NCI-H2227 treated with DMSO at 0.1 percent for 48 hours (cell line): ENCODE results near the gene ALDH3B1.
"Not testable (repeated sequence)": the region's sequence is repeated elsewhere in the genome, so short reads cannot be mapped to it uniquely, and the experiment has no call there.

Experiments
- DNase-seq: peaks from one replicate; lab custom pipeline; 2025; lab: John Stamatoyannopoulos, UW

The ALDH3B1 gene

DNA sequence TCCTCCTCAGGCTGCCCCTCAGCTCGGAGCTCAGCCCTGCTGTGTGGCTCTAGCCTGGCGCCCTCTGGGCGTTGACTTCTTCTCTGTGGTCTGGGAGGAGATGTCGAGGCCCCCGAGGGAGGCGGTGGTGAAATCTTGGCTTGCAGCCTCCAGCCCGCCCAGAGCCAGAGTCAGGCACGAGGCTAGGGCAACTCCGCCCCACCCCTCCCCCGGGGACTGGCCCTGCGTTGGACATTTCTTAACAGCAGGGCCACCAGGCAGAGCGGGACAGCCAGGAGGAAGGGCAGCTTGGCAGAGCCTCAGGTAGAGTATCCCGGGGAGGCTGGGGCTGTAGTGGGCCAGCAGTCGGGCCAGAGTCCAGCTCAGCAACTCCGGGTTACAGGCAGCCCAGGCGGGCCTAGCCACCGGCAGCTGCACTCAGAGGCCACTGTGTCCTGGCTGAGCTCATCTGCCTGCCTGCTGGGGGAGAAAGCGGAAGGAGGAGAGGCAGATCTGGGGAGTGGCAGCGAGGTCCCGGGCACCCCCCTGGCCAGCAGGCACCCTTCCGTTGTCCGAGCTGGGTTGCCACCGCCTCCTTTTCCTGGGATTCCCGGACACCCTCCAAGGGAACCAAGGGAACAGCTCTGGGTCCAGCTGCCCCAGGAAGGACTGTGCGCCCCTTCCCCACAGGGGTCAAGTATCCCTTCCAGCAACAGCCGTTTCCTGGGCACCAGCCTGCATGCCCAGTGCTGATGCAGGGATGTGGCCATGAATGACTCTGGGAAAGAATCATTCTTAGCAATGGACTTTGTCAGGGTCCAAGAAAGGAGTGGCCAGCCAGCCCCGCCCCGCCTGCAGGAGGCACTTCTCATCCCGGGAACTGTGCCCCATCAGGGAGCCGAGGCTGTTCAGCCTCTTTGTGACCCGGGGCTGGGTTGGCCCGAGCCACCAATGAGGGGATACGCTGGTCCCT lies at the start of gene ALDH3B1:
ALDH3B1 (plus strand) TSS at position 238 of the 952 bp plus-strand sequence. CDS start 4,971 bp downstream, outside the sequence.
- no peak for DNase-seq

DNA sequence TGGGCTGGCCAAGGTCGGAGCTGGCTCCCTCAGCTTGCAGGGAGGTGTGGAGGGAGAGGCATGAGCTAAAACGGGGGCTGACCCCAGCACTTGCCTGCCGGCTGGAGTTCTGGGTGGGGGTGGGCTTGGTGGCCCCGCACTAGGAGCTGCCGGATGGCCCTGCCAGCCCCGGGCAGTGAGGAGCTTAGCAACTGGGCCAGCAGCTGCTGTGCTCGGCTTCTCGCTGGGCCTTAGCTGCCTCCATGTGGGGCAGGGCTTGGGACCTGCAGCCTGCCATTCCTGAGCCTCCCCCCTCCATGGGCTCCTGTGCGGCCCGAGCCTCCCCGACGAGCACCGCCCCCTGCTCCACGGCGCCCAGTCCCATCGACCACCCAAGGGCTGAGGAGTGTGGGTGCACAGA lies 46.9 kb upstream of the ALDH3B1 start:
- not testable (repeated sequence) for DNase-seq

GRCh38 chr11:67963879-67964278 lies 46.2 kb upstream of the ALDH3B1 start:
- not testable (repeated sequence) for DNase-seq

- not testable (repeated sequence) for DNase-seq
Observed at GRCh38 chr11:67964746-67965145, 45.4 kb upstream of the ALDH3B1 start.

DNA sequence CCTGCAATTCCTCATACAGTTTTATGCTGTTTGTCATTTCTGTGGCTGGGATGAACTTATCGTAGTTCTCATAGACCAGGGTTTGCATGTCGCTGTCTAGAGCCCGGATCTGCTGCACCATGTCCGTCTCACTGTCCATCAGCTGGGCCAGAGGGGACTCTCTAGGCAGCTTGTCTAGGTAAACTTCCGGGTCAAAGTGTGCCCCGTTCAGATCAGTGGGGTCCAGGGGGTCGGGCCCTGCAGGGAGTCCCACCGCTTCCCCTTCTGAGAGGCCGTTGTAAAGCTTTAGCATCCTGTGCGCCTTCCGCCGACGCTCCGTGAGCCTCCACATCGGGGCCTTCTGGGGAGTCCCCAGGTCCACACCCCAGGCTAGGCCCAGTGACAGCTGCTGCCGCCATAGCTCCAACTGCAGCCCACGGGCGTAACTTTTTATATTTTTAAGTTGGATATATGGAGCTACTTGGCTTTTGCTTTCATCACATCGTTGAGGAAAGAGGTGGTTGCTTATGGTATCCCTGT lies 44.2 kb upstream of the ALDH3B1 start:
- not testable (repeated sequence) for DNase-seq

DNA sequence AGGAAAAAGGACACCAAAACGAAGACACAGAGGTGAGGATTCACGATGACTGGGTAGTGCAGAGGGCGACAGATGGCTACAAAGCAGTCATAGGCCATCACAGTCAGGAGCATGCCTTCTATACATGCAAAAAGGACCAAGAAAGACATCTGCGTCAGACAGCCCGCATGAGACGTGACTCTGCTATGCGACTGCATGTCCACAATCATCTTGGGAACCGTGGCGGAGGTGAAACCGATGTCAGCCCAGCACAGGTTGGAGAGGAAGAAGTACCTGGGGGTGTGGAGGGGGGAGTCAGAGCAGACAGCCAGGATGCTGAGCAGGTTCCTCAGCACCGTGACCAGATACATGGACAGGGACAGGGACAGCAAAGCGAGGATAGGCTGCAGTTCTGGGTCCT lies 35.4 kb upstream of the ALDH3B1 start:
- not testable (repeated sequence) for DNase-seq

DNA sequence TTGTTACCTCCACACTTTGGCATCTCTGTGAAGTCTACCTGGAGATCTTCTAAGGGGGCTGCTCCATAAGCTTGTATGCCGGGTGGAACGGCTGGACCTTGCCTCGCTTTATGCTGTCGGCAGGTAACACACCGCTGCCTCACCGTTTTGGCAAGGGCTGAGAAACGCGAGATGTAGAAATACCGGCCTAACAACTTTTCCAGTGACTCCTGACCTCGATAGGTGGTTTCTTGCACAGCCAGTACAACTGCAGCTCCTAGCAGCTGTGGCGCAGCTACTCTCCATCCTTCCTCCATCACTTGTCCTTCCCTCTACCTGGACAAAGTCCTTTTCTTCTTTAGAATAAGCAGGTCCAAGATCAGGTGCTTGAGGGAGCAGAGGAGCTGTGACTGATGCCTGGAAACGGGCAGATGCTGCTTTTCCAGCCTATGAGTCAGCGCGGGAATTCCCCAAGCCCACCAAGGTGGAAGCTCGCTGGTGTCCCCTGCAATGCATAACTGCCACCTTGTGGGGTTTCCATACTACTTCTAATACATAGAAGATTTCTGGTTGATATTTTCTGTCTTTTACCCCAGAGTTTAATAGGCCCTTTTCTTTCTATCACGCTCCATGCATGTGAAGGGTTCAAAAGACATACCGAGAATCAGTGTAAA lies 31.2 kb upstream of the ALDH3B1 start:
- DNase-seq = not testable (repeated sequence)

DNA sequence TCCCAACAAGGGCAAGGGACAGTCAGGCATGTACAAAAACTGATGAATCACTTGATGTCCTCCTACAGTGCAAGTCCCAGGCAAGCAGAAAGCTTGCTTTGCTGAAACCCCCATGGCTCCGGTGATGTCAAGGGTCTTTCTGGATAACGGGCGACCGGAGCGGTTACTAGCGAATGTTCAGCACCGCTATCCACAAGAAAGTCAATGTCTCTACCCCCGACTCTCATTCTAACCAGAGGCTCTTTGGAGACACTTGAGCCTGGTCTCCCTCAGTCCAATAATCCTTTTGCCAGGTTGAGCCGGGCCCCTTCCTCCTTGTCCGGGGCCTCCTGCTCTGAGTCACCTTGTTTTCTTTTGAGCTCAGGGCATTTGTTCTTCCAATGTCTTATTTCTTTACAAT lies 28.9 kb upstream of the ALDH3B1 start:
- DNase-seq = not testable (repeated sequence)

- not testable (repeated sequence) for DNase-seq
Observed at GRCh38 chr11:67982255-67982857, 27.8 kb upstream of the ALDH3B1 start.

DNA sequence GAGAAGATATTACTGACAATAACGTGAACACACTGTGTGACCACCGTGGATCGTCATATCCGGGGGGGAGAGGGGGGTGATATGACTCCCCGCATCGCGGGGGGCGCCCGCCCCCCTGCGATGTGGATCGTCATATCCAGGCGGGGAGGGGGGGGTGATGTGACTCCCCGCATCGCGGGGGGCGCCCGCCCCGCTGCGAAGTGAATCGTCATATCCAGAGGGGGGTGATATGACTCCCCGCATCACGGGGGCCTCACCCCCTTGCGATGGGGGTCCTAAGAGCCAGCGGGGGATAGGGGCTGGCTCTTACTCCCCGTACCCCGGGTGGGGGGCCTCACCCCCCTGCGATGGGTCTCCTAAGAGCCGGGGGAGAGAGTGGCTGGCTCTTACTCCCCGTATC lies 26.2 kb upstream of the ALDH3B1 start:
- DNase-seq = no peak

GRCh38 chr11:67985302-67985701 lies 24.8 kb upstream of the ALDH3B1 start:
- DNase-seq = not testable (repeated sequence)

- not testable (repeated sequence) for DNase-seq
Observed at GRCh38 chr11:67990546-67991346, 19.4 kb upstream of the ALDH3B1 start.

DNA sequence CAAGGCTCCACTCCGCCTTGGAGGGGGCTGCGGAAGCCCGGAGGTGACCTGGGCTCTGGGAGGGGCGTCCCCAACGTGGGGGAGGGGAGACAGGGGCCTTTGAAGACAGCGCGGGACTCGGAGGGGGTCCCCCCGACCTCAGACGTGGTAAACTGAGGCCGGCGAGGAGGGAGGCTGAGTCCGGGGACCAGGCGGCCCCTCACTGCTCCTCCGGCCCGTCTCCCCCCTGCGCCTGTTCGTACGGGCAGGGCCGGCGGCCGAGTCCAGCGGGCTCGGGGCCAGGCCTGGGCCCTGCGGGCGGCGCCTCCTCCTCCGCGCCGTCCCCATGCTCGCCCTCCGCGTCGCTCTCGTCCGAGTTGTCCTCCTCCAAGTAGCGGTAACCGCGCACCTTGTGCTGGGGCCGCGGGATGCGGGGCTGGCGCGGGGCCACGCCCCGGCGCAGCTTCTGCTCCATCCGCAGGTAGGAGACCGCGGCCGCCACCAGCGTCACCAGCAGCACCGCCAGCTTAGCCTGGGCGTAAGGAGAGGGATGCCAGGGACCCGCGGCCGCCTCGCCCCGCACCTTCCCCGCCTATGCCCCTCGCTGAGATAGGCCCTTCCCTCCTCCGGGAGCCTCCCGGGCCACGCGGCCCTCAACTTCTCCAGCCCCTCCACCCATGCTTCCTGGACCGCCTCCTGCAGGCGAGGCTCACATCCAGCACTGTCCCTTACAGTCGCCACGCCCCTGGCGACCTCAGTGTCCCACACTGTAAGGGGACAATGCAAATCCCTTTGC lies 18.6 kb upstream of the ALDH3B1 start:
- DNase-seq = not testable (repeated sequence)

GRCh38 chr11:67993821-67994220 lies 16.3 kb upstream of the ALDH3B1 start:
- not testable (repeated sequence) for DNase-seq

DNA sequence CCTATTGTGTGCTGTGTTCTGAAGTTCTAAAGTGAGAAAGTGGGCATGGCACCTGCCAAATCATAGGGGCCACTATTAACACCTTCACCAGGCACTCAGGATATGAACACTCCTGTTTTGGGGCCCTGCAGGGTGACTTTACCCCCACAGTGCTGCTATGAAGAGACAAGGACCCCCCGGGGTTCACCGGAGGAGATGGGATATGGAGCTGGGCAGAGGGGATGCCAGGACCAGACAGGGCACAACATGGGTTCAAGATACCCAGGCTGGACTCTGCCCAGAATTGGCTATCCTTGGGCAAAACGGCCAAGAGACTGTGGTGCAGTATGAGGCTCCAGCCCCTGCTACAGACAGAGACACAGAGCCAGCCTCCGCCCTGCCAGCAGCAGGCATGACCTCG lies 15.7 kb upstream of the ALDH3B1 start:
- DNase-seq = not testable (repeated sequence)

DNA sequence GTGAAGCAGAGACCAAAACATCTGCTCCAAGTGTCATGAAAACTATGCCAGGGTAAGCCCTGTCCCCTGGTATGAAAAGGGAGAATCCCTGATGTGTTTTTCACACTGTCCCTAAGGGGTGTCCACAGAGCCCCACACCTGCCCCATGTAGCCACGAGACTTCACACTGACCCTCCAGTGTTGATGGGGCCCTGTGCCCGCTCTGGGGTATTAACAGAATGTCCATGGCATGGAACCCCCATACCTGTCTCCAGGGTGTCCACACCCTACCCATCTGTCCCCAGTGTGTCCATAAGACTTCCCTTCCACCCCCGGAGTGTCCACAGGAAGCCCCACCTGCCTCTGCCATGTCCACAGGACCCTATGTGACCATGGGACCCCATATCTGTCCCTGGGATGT lies 15.0 kb upstream of the ALDH3B1 start:
- not testable (repeated sequence) for DNase-seq

DNA sequence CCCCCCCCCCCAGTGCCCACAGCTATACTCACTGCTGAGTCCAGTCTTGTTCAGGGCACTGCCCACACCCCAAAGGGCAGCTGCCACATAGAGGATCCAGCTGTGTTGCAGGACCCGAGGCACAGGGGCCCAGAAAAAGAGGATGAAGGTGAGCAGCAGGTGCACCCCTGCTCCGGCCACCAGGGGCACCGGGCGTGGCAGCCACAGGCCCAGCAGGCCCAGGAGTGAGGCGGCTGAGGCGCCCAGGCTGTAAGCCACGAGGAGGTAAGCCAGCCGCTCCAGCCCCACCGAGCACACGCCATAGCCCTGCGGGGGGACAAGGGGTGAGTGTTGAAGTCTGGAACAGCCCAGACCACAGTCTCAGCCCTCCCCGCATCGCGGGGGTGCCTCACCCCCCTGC lies 14.5 kb upstream of the ALDH3B1 start:
- DNase-seq = not testable (repeated sequence)

DNA sequence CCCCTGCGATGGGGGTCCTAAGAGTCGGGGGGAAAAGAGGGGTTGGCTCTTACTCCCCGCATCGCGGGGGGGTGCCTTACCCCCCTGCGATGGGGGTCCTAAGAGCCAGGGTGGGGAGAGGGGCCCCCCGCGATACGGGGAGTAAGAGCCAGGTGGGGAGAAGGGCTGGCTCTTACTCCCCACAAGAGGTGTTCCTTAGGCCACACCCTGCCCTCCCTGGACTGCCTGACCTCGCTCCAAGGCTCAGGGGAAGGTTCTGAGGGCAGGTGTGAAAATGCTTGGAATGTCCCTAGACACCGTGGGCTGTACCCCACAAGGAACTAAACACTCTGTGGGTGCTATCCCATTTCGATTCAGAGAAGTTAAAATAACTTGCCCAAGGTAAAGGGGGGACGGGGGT lies 14.1 kb upstream of the ALDH3B1 start:
- no peak for DNase-seq

DNA sequence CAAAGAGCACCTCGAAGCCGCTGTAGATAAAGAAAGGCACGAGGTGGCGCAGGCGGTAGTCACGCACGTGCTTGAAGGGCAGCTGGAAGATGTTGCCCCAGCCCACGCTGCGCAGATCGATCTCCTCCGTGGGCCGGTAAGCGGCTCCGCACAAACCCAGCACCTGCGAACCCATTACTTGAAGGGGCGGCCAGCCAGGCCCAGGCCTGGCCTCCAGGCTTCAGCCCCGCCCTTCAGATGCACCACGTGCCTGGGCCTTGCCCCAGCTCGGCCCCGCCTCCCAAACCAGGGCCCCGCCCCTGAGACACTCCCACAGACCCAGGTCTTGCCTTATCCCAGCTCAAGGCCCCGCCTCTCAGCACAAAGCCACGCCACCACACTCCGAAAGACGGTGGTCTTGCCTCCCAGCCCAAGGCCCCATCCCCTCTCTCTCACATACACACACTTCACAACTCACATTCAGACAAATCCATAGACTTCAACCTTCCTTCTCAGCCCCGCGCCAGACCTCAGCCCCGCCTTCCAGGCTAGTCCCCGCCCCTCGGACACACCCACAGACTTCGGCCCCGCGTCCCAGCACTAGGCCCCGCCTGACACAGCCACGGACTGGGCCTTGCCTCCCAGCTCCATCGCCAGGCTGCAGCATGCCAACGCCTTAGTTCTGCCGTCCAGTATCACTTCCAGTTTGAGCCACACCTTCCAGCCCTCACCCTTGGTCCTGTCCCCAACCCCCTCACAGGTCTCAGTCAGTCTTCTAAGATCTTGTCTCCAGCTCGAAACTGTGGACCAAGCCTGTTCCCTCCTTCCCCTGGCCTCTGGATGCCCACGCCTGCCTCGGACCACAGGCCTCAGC lies 13.3 kb upstream of the ALDH3B1 start:
- DNase-seq = no peak

- no peak for DNase-seq
Observed at GRCh38 chr11:67997475-67997921, 12.6 kb upstream of the ALDH3B1 start.
